D341Med (cell line): ENCODE measurements around the gene RSF1.

Experiments
- DNase-seq: peaks from one replicate; pipeline ENCODE4 v3.0.0; 2012; ENCODE audit warnings: low spot score

RSF1 gene

GRCh38 chr11:77619576-77620198 lies 200.8 kb downstream of the RSF1 start:
- DNase-seq = no peak

GRCh38 chr11:77617892-77618291 lies 202.6 kb downstream of the RSF1 start:
- no peak for DNase-seq

GRCh38 chr11:77611921-77612320 lies 208.6 kb downstream of the RSF1 start:
- DNase-seq = no peak
